NCI-H2227 (cell line): ENCODE data around the gene TUBGCP4.
"Not testable (repeated sequence)": the region's sequence is repeated elsewhere in the genome, so short reads cannot be mapped to it uniquely, and the experiment has no call there.

Source experiments
- DNase-seq: peaks from one replicate; lab custom pipeline; 2025; ENCODE audit not compliant: unreplicated experiment; lab: John Stamatoyannopoulos, UW

TUBGCP4 gene

GRCh38 chr15:43370975-43371974, at the start of gene TUBGCP4, which contains the start of gene ZSCAN29:
TUBGCP4 (plus strand) TSS chr15:43371101; CDS start chr15:43371355, 254 bp downstream.
ZSCAN29 (minus strand) TSS chr15:43371043; CDS start chr15:43369913, 1,130 bp downstream.
- peak; percentile 88 for DNase-seq

- DNase-seq, result no peak
These were observed 45.7 kb upstream of the TUBGCP4 start for GRCh38 chr15:43325039-43325684.

GRCh38 chr15:43329217-43329959, 41.5 kb upstream of the TUBGCP4 start:
- DNase-seq, result peak; percentile 48

GRCh38 chr15:43329960-43330779, 40.7 kb upstream of the TUBGCP4 start, which contains the start of gene LCMT2:
LCMT2 (minus strand) TSS chr15:43330573; CDS start chr15:43330489, 84 bp downstream.
- DNase-seq, result peak; percentile 92

- no peak for DNase-seq
These were observed 40.2 kb upstream of the TUBGCP4 start for GRCh38 chr15:43330780-43331087.

GRCh38 chr15:43346305-43346704, 24.6 kb upstream of the TUBGCP4 start:
- no peak for DNase-seq

GRCh38 chr15:43347114-43347513, 23.8 kb upstream of the TUBGCP4 start:
- no peak for DNase-seq

- DNase-seq, result no peak
These were observed 18.1 kb upstream of the TUBGCP4 start for GRCh38 chr15:43352693-43353382.

- DNase-seq, result no peak
These were observed 10.1 kb upstream of the TUBGCP4 start for GRCh38 chr15:43360821-43361220.

- no peak for DNase-seq
These were observed 9.5 kb upstream of the TUBGCP4 start for GRCh38 chr15:43361313-43361903.

GRCh38 chr15:43370310-43370974, 459 bp upstream of the TUBGCP4 start:
- DNase-seq, result peak; percentile 20

- DNase-seq, result peak; percentile 42
These were observed 5.3 kb downstream of the TUBGCP4 start for GRCh38 chr15:43376017-43376705.

- no peak for DNase-seq
These were observed 7.7 kb downstream of the TUBGCP4 start for GRCh38 chr15:43378601-43379000.

- no peak for DNase-seq
These were observed 11.4 kb downstream of the TUBGCP4 start for GRCh38 chr15:43382310-43382709.

GRCh38 chr15:43383070-43383469, 12.2 kb downstream of the TUBGCP4 start:
- DNase-seq, result no peak

GRCh38 chr15:43390723-43391122, 19.8 kb downstream of the TUBGCP4 start:
- no peak for DNase-seq

GRCh38 chr15:43393592-43393991, 22.7 kb downstream of the TUBGCP4 start:
- not testable (repeated sequence) for DNase-seq

GRCh38 chr15:43402255-43402654, 31.4 kb downstream of the TUBGCP4 start:
- no peak for DNase-seq
